HG02938 (cell line): ENCODE results near the gene NBDY.
"Not testable (repeated sequence)": the region's sequence is repeated elsewhere in the genome, so short reads cannot be mapped to it uniquely, and the experiment has no call there.

ENCODE experiments used
- ATAC-seq: cut with Tn5 transposase; IDR thresholded peaks from one replicate; pipeline ENCODE4 v1.9.1; 2021; ENCODE audit warnings: mild to moderate bottlenecking, moderate library complexity; ENCODE audit not compliant: unreplicated experiment

Gene NBDY

GRCh38 chrX:56800307-56800706 is 71.3 kb downstream of the NBDY start:
- no peak for ATAC-seq

- ATAC-seq = peak; percentile 85
Observed at GRCh38 chrX:56800801-56801200, 71.8 kb downstream of the NBDY start.

GRCh38 chrX:56802428-56802827 is 73.4 kb downstream of the NBDY start:
- no peak for ATAC-seq

GRCh38 chrX:56802921-56803849 is 74.1 kb downstream of the NBDY start:
- ATAC-seq = no peak

GRCh38 chrX:56803850-56804681 is 75.0 kb downstream of the NBDY start:
- ATAC-seq = no peak

GRCh38 chrX:56804867-56805266 is 75.8 kb downstream of the NBDY start:
- ATAC-seq = no peak

GRCh38 chrX:56805399-56805798 is 76.4 kb downstream of the NBDY start:
- no peak for ATAC-seq

- ATAC-seq = not testable (repeated sequence)
Observed at GRCh38 chrX:56806176-56806575, 77.1 kb downstream of the NBDY start.

- ATAC-seq = no peak
Observed at GRCh38 chrX:56811599-56811998, 82.6 kb downstream of the NBDY start.

- ATAC-seq = peak; percentile 84
Observed at GRCh38 chrX:56812515-56813105, 83.6 kb downstream of the NBDY start.

GRCh38 chrX:56813318-56813837 is 84.3 kb downstream of the NBDY start:
- ATAC-seq = peak; percentile 43

GRCh38 chrX:56817179-56817578 is 88.1 kb downstream of the NBDY start:
- no peak for ATAC-seq

- ATAC-seq = no peak
Observed at GRCh38 chrX:56826020-56826419, 97.0 kb downstream of the NBDY start.

- no peak for ATAC-seq
Observed at GRCh38 chrX:56833626-56834025, 104.6 kb downstream of the NBDY start.

- no peak for ATAC-seq
Observed at GRCh38 chrX:56853436-56853835, 124.4 kb downstream of the NBDY start.

GRCh38 chrX:56857042-56857441 is 128.0 kb downstream of the NBDY start:
- no peak for ATAC-seq

- no peak for ATAC-seq
Observed at GRCh38 chrX:56860888-56861287, 131.8 kb downstream of the NBDY start.
